Neural cell (in vitro differentiated cells): ENCODE data around the gene CTSZ.

Source experiments
- EP300 ChIP-seq: fragments of 450-650 bp; conservative IDR thresholded peaks from 2 replicates; pipeline ENCODE4 v1.6.1; 2014; ENCODE audit warnings: antibody characterized with exemption, mild to moderate bottlenecking, moderate library complexity; ENCODE audit not compliant: poor library complexity, severe bottlenecking
- MXI1 ChIP-seq: fragments of 450-650 bp; conservative IDR thresholded peaks from 2 replicates; pipeline ENCODE4 v1.6.1; 2014; ENCODE audit warnings: antibody characterized with exemption, mild to moderate bottlenecking; ENCODE audit not compliant: poor library complexity, severe bottlenecking
- POLR2AphosphoS5 ChIP-seq: IDR thresholded peaks from 2 replicates; pipeline ENCODE4 v1.6.1; 2012
- RAD21 ChIP-seq: fragments of 450-650 bp; conservative IDR thresholded peaks from 2 replicates; pipeline ENCODE4 v1.6.1; 2014; ENCODE audit warnings: antibody characterized with exemption, mild to moderate bottlenecking, moderate library complexity
- TF ChIP-seq, protein P1 (sequence below): fragments of 450-650 bp; IDR thresholded peaks from 2 replicates; pipeline ENCODE4 v1.5.1; 2014; ENCODE audit warnings: antibody characterized with exemption, mild to moderate bottlenecking, moderate library complexity; ENCODE audit not compliant: poor library complexity, severe bottlenecking
- TF ChIP-seq, protein P2 (sequence below): IDR thresholded peaks from 2 replicates; pipeline ENCODE4 v1.6.1; 2012; ENCODE audit warnings: borderline replicate concordance

DNA sequence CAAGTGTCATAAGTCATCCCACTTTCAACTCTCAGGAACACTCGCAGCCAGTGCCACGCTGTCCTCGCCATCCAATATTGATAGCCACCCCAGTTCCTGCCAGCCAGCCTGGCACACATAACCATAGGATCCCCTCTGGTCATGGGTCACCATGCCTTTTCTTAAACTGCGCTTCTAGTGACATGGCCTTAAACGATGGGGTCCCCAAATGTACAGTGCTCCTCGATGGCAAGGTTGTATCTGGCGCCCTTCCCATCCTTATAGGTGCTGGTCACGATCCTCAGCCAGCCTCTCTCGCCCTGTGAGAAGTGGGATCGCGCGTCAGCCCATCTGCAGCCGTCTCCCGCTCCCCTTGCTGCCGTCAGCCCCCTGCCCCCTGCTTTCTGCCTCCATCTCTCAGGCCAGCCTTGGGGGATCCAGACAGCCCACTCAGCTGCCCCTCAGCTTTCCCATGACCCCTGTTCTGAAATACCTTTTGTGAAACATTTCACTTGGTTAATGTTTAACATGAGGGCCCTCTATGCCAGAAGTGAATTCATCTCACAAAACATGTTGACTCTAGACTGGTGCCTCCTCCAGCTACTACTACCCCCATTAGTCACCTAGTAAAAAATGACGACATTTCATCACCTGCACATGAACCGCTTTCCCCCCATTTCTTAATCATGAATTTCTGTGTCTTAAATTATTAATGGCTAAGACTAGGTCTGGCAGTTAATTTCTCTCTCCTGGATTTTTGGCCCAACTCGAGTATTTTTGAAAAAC is 11.4 kb downstream of the CTSZ start:
- TF ChIP-seq, protein P1, sequence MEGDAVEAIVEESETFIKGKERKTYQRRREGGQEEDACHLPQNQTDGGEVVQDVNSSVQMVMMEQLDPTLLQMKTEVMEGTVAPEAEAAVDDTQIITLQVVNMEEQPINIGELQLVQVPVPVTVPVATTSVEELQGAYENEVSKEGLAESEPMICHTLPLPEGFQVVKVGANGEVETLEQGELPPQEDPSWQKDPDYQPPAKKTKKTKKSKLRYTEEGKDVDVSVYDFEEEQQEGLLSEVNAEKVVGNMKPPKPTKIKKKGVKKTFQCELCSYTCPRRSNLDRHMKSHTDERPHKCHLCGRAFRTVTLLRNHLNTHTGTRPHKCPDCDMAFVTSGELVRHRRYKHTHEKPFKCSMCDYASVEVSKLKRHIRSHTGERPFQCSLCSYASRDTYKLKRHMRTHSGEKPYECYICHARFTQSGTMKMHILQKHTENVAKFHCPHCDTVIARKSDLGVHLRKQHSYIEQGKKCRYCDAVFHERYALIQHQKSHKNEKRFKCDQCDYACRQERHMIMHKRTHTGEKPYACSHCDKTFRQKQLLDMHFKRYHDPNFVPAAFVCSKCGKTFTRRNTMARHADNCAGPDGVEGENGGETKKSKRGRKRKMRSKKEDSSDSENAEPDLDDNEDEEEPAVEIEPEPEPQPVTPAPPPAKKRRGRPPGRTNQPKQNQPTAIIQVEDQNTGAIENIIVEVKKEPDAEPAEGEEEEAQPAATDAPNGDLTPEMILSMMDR, result no peak
- TF ChIP-seq, protein P2, sequence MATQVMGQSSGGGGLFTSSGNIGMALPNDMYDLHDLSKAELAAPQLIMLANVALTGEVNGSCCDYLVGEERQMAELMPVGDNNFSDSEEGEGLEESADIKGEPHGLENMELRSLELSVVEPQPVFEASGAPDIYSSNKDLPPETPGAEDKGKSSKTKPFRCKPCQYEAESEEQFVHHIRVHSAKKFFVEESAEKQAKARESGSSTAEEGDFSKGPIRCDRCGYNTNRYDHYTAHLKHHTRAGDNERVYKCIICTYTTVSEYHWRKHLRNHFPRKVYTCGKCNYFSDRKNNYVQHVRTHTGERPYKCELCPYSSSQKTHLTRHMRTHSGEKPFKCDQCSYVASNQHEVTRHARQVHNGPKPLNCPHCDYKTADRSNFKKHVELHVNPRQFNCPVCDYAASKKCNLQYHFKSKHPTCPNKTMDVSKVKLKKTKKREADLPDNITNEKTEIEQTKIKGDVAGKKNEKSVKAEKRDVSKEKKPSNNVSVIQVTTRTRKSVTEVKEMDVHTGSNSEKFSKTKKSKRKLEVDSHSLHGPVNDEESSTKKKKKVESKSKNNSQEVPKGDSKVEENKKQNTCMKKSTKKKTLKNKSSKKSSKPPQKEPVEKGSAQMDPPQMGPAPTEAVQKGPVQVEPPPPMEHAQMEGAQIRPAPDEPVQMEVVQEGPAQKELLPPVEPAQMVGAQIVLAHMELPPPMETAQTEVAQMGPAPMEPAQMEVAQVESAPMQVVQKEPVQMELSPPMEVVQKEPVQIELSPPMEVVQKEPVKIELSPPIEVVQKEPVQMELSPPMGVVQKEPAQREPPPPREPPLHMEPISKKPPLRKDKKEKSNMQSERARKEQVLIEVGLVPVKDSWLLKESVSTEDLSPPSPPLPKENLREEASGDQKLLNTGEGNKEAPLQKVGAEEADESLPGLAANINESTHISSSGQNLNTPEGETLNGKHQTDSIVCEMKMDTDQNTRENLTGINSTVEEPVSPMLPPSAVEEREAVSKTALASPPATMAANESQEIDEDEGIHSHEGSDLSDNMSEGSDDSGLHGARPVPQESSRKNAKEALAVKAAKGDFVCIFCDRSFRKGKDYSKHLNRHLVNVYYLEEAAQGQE, result no peak
- TF ChIP-seq EP300 (no peak), RAD21 (no peak), POLR2AphosphoS5 (no peak), MXI1 (no peak)
